Activated CD8-positive, alpha-beta memory T cell treated with anti-CD3 and anti-CD28 coated beads, Interleukin-2, amount 10 ng/mL, durations not matched to agents 7 days and 5 days (primary cell): ENCODE measurements around the gene PUS3. TPM values are rescaled to one million over a fixed set of nuclear protein-coding genes. Genes with fewer than 3 reads are reported as not detected.
A peak's percentile ranks its signal among the peaks of the same experiment; 100 is the strongest.

ENCODE experiments used
- ATAC-seq: fragments of 150-1000 bp; cut with Tn5 transposase; one replicate; pipeline ENCODE4 v1.10.0; 2021; ENCODE audit warnings: moderate library complexity
- CTCF ChIA-PET: fragments of 350-600 bp; sonication (Branson Sonifier 250); formaldehyde crosslinking; loops from one replicate; lab custom pipeline; 2021; ENCODE audit warnings: antibody characterized with exemption; lab: Charles Lee
- DNase-seq: peaks from one replicate; pipeline ENCODE4 v3.0.0-alpha.2; 2020
- H3K27ac Mint-ChIP-seq: one replicate; pipeline ENCODE4 v1.8.0; 2021; ENCODE audit warnings: mild to moderate bottlenecking, mixed read lengths
- H3K27me3 Mint-ChIP-seq: one replicate; pipeline ENCODE4 v1.8.0; 2021; ENCODE audit warnings: mixed read lengths
- H3K36me3 Mint-ChIP-seq: one replicate; pipeline ENCODE4 v1.8.0; 2021; ENCODE audit warnings: mild to moderate bottlenecking, mixed read lengths
- H3K4me1 Mint-ChIP-seq: one replicate; pipeline ENCODE4 v1.8.0; 2021; ENCODE audit warnings: mixed read lengths
- H3K4me3 Mint-ChIP-seq: one replicate; pipeline ENCODE4 v1.8.0; 2021; ENCODE audit warnings: mild to moderate bottlenecking, moderate library complexity, mixed read lengths
- H3K9me3 Mint-ChIP-seq: one replicate; pipeline ENCODE4 v1.8.0; 2022; ENCODE audit warnings: low read depth, mixed read lengths
- total RNA-seq, 2 experiments: library from RNA; stranded (reverse); gene quantifications; one replicate each; pipeline ENCODE4 v1.2.3, GENCODE V29; 2021

PUS3 gene
- total RNA-seq, 2 experiments from 2014 or later = 11.0 to 13.1 TPM

GRCh38 chr11:125934473-125934872, 31.5 kb upstream of the PUS3 start:
- no peak overlapping the region for H3K27ac Mint-ChIP-seq
- H3K4me1 Mint-ChIP-seq = peaks cover 21% of the 10 kb centered on the region
- DNase-seq (no peak), ATAC-seq (no peak)
- H3K27me3 Mint-ChIP-seq = peaks cover 29% of the 10 kb centered on the region
- CTCF ChIA-PET = interaction anchor here (1.5 kb wide), 1 partner anchor 259 kb away, joined by 5 read pairs; no protein-coding TSS in a partner anchor
- H3K4me3 Mint-ChIP-seq = no peak overlapping the region
- H3K36me3 Mint-ChIP-seq = no peaks in the 10 kb centered on the region
- H3K9me3 Mint-ChIP-seq = no peaks in the 10 kb centered on the region

GRCh38 chr11:125933030-125933813, 30.2 kb upstream of the PUS3 start:
- Mint-ChIP-seq H3K4me1 (peaks cover 13% of the 10 kb centered on the region), H3K9me3 (no peaks in the 10 kb centered on the region), H3K27ac (no peak overlapping the region), H3K4me3 (no peak overlapping the region), H3K36me3 (no peaks in the 10 kb centered on the region), H3K27me3 (peaks cover 37% of the 10 kb centered on the region)
- ATAC-seq (peak; percentile 63), DNase-seq (peak; percentile 68)
- CTCF ChIA-PET = interaction anchor here (1.3 kb wide), 1 partner anchor 12 kb away, joined by 3 read pairs; the partner anchor contains the start of gene VSIG10L2

DNA sequence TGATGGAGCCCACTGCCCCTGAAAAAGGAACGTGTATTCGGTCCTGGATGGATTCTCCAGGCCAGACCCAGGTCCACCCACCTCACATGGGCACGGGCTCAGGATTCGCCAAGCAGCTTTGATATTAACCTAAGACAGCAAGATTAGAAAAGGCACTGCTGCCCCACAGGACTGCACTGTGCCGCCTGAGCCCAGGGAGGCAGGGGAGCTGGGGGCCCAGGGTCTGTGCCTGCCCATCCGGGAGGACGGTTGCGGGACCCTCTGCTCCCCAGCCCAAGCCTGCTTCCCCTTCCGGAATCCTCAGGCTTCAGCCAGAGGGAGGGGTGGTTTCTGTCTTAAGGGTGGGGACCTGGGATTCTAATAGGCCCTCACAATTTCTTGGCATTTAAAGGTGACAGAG, 29.3 kb upstream of the PUS3 start:
- no peak overlapping the region for H3K4me3 Mint-ChIP-seq
- no peak overlapping the region for H3K27ac Mint-ChIP-seq
- DNase-seq = no peak
- ATAC-seq = no peak
- peaks cover 13% of the 10 kb centered on the region for H3K4me1 Mint-ChIP-seq
- H3K9me3 Mint-ChIP-seq = no peaks in the 10 kb centered on the region
- CTCF ChIA-PET = interaction anchor here (1.0 to 1.7 kb wide), 2 partner anchors 9 to 262 kb away, joined by 3 to 4 read pairs; no protein-coding TSS in a partner anchor
- peaks cover 38% of the 10 kb centered on the region for H3K27me3 Mint-ChIP-seq
- no peaks in the 10 kb centered on the region for H3K36me3 Mint-ChIP-seq

DNA sequence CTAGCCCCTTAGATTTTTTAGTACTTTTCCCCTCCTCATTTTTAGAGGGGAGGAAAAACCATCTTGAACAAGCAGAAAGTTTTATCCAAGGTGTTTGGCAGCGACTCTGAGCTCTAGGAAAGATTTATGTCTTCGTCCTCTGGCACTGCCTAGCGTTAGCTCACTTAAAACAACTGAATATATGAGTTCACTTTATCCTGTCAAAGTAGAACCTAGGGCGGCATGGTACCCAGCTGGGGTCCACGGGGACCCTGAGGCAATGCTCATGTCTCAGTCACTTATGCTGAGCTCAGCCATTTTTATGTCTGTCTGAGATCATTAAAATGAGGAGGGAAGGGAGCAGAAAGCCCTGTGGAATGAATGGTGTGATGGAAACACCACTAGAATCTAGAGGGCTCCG, 28.7 kb upstream of the PUS3 start:
- H3K4me3 Mint-ChIP-seq = no peak overlapping the region
- peaks cover 13% of the 10 kb centered on the region for H3K4me1 Mint-ChIP-seq
- H3K27me3 Mint-ChIP-seq = peaks cover 44% of the 10 kb centered on the region
- DNase-seq = no peak
- CTCF ChIA-PET = interaction anchor here (1.0 to 1.7 kb wide), 3 partner anchors 10 to 262 kb away, joined by 3 to 4 read pairs (median 4); no protein-coding TSS in a partner anchor
- H3K9me3 Mint-ChIP-seq = no peaks in the 10 kb centered on the region
- no peak overlapping the region for H3K27ac Mint-ChIP-seq
- no peak for ATAC-seq
- H3K36me3 Mint-ChIP-seq = no peaks in the 10 kb centered on the region

DNA sequence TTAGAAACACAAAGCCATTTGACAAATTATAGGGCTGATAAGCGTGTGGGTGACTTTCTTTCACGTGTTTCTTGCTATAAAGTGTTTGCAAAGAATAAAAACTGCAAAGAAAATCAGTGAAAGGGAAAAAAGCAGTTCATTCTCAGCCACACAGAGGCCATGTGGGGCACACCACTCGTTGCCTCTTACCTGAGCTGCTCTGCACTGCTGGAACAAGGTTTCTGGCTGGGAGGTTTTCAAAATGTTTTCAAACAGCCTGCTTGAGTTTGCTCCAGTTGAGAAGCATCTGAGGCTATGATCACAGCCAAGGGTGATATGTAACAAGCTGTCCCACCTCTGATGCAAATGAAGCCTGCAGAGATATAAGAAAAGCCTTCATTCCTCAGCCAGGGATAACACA, 28.1 kb upstream of the PUS3 start:
- Mint-ChIP-seq H3K27me3 (peaks cover 48% of the 10 kb centered on the region), H3K36me3 (no peaks in the 10 kb centered on the region), H3K4me1 (peaks cover 13% of the 10 kb centered on the region), H3K27ac (no peak overlapping the region), H3K4me3 (no peak overlapping the region), H3K9me3 (no peaks in the 10 kb centered on the region)
- CTCF ChIA-PET = interaction anchor here (1.1 to 1.7 kb wide), 2 partner anchors 11 to 263 kb away, joined by 4 read pairs; no protein-coding TSS in a partner anchor
- ATAC-seq = no peak
- no peak for DNase-seq

- Mint-ChIP-seq H3K36me3 (no peaks in the 10 kb centered on the region), H3K4me1 (peaks cover 13% of the 10 kb centered on the region), H3K27me3 (peaks cover 49% of the 10 kb centered on the region), H3K4me3 (no peak overlapping the region), H3K27ac (no peak overlapping the region), H3K9me3 (no peaks in the 10 kb centered on the region)
- CTCF ChIA-PET = interaction anchor here (0.6 to 0.9 kb wide), 2 partner anchors 9 to 12 kb away, joined by 3 to 4 read pairs; no protein-coding TSS in a partner anchor
- ATAC-seq = no peak
- DNase-seq = no peak
Measured at GRCh38 chr11:125930076-125930450, 27.1 kb upstream of the PUS3 start.

GRCh38 chr11:125929445-125930075, 26.6 kb upstream of the PUS3 start:
- Mint-ChIP-seq H3K4me1 (peaks cover 13% of the 10 kb centered on the region), H3K4me3 (no peak overlapping the region), H3K9me3 (no peaks in the 10 kb centered on the region), H3K36me3 (no peaks in the 10 kb centered on the region), H3K27ac (no peak overlapping the region), H3K27me3 (peaks cover 51% of the 10 kb centered on the region)
- DNase-seq (no peak), ATAC-seq (no peak)
- CTCF ChIA-PET = interaction anchor here (0.6 to 0.9 kb wide), 2 partner anchors 9 to 13 kb away, joined by 3 to 4 read pairs; no protein-coding TSS in a partner anchor

DNA sequence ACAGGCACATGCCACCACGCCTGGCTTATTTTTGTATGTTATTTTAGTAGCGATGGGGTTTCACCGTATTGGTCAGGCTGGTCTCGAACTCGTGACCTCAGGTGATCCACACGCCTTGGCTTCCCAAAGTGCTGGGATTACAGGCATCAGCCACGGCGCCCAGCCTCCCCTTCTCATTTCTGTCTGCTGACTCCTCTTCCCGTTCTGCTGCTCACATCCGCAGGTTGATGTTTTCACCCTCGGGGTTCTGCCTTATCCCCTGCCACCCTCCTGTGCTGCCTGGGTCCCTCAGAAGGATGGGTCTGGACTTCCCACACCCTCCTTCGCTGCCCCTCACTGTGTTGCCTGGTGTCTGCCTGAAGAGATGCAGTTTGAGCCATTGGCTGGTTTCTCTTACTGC, 23.7 kb upstream of the PUS3 start:
- H3K36me3 Mint-ChIP-seq = no peaks in the 10 kb centered on the region
- no peaks in the 10 kb centered on the region for H3K4me1 Mint-ChIP-seq
- DNase-seq = no peak
- no peak overlapping the region for H3K4me3 Mint-ChIP-seq
- ATAC-seq = no peak
- peaks cover 38% of the 10 kb centered on the region for H3K27me3 Mint-ChIP-seq
- H3K9me3 Mint-ChIP-seq = no peaks in the 10 kb centered on the region
- CTCF ChIA-PET = interaction anchor here (1.7 kb wide), 1 partner anchor 267 kb away, joined by 4 read pairs; no protein-coding TSS in a partner anchor
- no peak overlapping the region for H3K27ac Mint-ChIP-seq

- DNase-seq = no peak
- CTCF ChIA-PET = interaction anchor here (1.2 to 1.7 kb wide), 2 partner anchors 268 to 269 kb away, joined by 4 read pairs; no protein-coding TSS in a partner anchor
- H3K4me3 Mint-ChIP-seq = no peak overlapping the region
- ATAC-seq = no peak
- H3K4me1 Mint-ChIP-seq = no peaks in the 10 kb centered on the region
- H3K27me3 Mint-ChIP-seq = peaks cover 32% of the 10 kb centered on the region
- no peaks in the 10 kb centered on the region for H3K36me3 Mint-ChIP-seq
- no peaks in the 10 kb centered on the region for H3K9me3 Mint-ChIP-seq
- H3K27ac Mint-ChIP-seq = no peak overlapping the region
Measured at GRCh38 chr11:125925804-125926203, 22.8 kb upstream of the PUS3 start.

DNA sequence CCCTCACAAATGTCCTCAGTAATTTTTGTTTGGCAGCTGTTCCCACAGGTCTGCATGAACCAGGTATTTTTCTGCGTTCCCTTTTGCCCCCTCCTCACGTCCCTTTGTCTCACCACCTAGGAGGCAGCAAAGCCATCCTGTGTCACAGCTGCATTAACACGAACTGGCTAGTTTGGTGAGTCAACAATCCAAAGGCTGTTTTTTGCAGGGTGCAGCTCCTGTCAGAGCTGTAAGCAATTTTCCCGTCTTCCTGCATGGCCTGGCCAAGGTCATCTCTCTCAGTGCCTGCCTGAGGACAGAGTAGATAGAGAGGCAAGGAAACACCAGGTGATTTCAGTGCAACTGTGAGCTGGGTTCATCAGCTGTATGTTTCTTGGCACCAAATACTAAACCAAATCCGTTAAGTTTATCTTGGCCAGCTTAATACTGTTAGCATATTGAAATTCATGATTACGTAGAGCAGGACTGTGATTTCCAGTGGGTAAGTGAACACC, 22.3 kb upstream of the PUS3 start:
- CTCF ChIA-PET = interaction anchor here (1.2 to 1.7 kb wide), 2 partner anchors 268 to 270 kb away, joined by 4 read pairs; no protein-coding TSS in a partner anchor
- Mint-ChIP-seq H3K9me3 (no peaks in the 10 kb centered on the region), H3K27ac (no peak overlapping the region), H3K4me1 (no peaks in the 10 kb centered on the region), H3K27me3 (peaks cover 29% of the 10 kb centered on the region), H3K36me3 (no peaks in the 10 kb centered on the region), H3K4me3 (no peak overlapping the region)
- DNase-seq (peak; percentile 5), ATAC-seq (no peak)

GRCh38 chr11:125924384-125925007, 21.5 kb upstream of the PUS3 start:
- peaks cover 29% of the 10 kb centered on the region for H3K27me3 Mint-ChIP-seq
- no peaks in the 10 kb centered on the region for H3K4me1 Mint-ChIP-seq
- no peak overlapping the region for H3K27ac Mint-ChIP-seq
- no peak for ATAC-seq
- no peaks in the 10 kb centered on the region for H3K9me3 Mint-ChIP-seq
- CTCF ChIA-PET = interaction anchor here (1.2 to 2.1 kb wide), 3 partner anchors 269 to 344 kb away, joined by 3 to 24 read pairs (median 4); partner anchors contain the start of genes FOXRED1 and SRPRA
- peak; percentile 23 for DNase-seq
- no peak overlapping the region for H3K4me3 Mint-ChIP-seq
- no peaks in the 10 kb centered on the region for H3K36me3 Mint-ChIP-seq

- Mint-ChIP-seq H3K4me3 (no peak overlapping the region), H3K36me3 (no peaks in the 10 kb centered on the region), H3K27ac (no peak overlapping the region), H3K4me1 (no peaks in the 10 kb centered on the region), H3K27me3 (peaks cover 26% of the 10 kb centered on the region), H3K9me3 (no peaks in the 10 kb centered on the region)
- ATAC-seq (no peak), DNase-seq (peak; percentile 18)
- CTCF ChIA-PET = interaction anchor here (0.6 to 2.1 kb wide), 6 partner anchors 10 to 345 kb away, joined by 3 to 24 read pairs (median 3); partner anchors contain the start of genes FOXRED1 and SRPRA
Measured at GRCh38 chr11:125923633-125924032, 20.6 kb upstream of the PUS3 start.
